K562 (cell line): Measurements from ENCODE around the gene CDSN. TPM values are rescaled to one million over a fixed set of nuclear protein-coding genes. Genes with fewer than 3 reads are reported as not detected.
A peak's percentile ranks its signal among the peaks of the same experiment; 100 is the strongest.

Experiments
- C11orf30 ChIP-seq: fragments of 450-650 bp; IDR thresholded peaks from 2 replicates; pipeline ENCODE4 v1.6.1; 2016; ENCODE audit warnings: low read depth, mild to moderate bottlenecking
- CCNT2 ChIP-seq: IDR thresholded peaks from 2 replicates; pipeline ENCODE4 v1.6.1; 2011; ENCODE audit warnings: borderline replicate concordance, low read depth, mild to moderate bottlenecking, moderate library complexity, mixed read lengths, low read length; ENCODE audit not compliant: insufficient read length; ENCODE audit errors: extremely low read depth
- DNMT1 ChIP-seq: fragments of 450-650 bp; IDR thresholded peaks from 2 replicates; pipeline ENCODE4 v1.6.1; 2016; ENCODE audit warnings: antibody characterized with exemption, mild to moderate bottlenecking
- EP300 ChIP-seq: IDR thresholded peaks from 2 replicates; pipeline ENCODE4 v1.6.1; 2012; ENCODE audit warnings: low read length, improper control_type of control experiment
- ETV5 ChIP-seq: sonication (generic); formaldehyde crosslinking; IDR thresholded peaks from 2 replicates; pipeline ENCODE4 v1.4.0; 2020; ENCODE audit warnings: low read depth, mild to moderate bottlenecking, missing genetic modification reagents
- HBP1 ChIP-seq: fragments of 450-650 bp; formaldehyde crosslinking; IDR thresholded peaks from 2 replicates; pipeline ENCODE4 v1.4.0; 2022; ENCODE audit warnings: missing genetic modification characterization
- HDAC8 ChIP-seq: fragments of 450-650 bp; IDR thresholded peaks from 2 replicates; pipeline ENCODE4 v1.6.1; 2016; ENCODE audit warnings: mild to moderate bottlenecking, missing genetic modification characterization, moderate library complexity, missing compliant biosample characterization
- HMG20A ChIP-seq: fragments of 450-650 bp; formaldehyde crosslinking; conservative IDR thresholded peaks from 2 replicates; pipeline ENCODE4 v1.4.0; 2020; ENCODE audit warnings: mild to moderate bottlenecking, mixed read lengths
- HSF4 ChIP-seq: fragments of 250-450 bp; sonication (Bioruptor Pico); IDR thresholded peaks from 2 replicates; pipeline ENCODE4 v2.1.2; 2022; ENCODE audit warnings: mild to moderate bottlenecking, moderate library complexity, borderline replicate concordance
- MTA2 ChIP-seq: fragments of 450-650 bp; IDR thresholded peaks from 2 replicates; pipeline ENCODE4 v1.6.1; 2016; ENCODE audit warnings: low read depth
- PREB ChIP-seq: sonication (generic); formaldehyde crosslinking; IDR thresholded peaks from 2 replicates; pipeline ENCODE4 v1.8.1; 2023; ENCODE audit warnings: mild to moderate bottlenecking, missing genetic modification reagents
- RBM22 ChIP-seq: fragments of 200-400 bp; formaldehyde crosslinking; IDR thresholded peaks from 2 replicates; pipeline ENCODE4 v1.6.1; 2018; ENCODE audit warnings: low read length, low read depth; ENCODE audit not compliant: poor library complexity, severe bottlenecking
- TCF3 ChIP-seq: sonication (generic); formaldehyde crosslinking; IDR thresholded peaks from 2 replicates; pipeline ENCODE4 v1.4.0; 2020; ENCODE audit warnings: mild to moderate bottlenecking, missing genetic modification reagents
- ZKSCAN3 ChIP-seq: fragments of 250-450 bp; sonication (Bioruptor Pico); IDR thresholded peaks from 2 replicates; pipeline ENCODE4 v1.4.0; 2020
- ZNF347 ChIP-seq: fragments of 450-650 bp; formaldehyde crosslinking; IDR thresholded peaks from 2 replicates; pipeline ENCODE4 v1.4.0; 2020; ENCODE audit warnings: low read depth, mild to moderate bottlenecking, moderate library complexity
- polyA plus RNA-seq, 8 experiments: library from polyadenylated mRNA; depleted of rRNA in 4 of 8; stranded (reverse) in 5 of 8; unstranded in 3 of 8; fragments of >200 nt; fragmentation: Nextera tagmentation in 2 of 8; fragmentation: Illumina TruSeq in 1 of 8; extraction: Ambion mirVana in 2 of 8; extraction: Trizol in 1 of 8; gene quantifications; 2 replicates each; pipeline versions ENCODE4 v1.2.1 to v1.2.3, GENCODE V29; 2011 to 2014; ENCODE audit warnings: inconsistent platforms in 1 of 8, missing spikeins in 1 of 8
- total RNA-seq, 7 experiments: library from RNA; depleted of rRNA in 6 of 7; stranded (reverse); fragments of >200 nt in 6 of 7; fragmentation: Illumina TruSeq in 2 of 7; extraction: Trizol in 2 of 7; gene quantifications; 2 replicates each; pipeline versions ENCODE4 v1.2.1 to v1.2.3, GENCODE V29; 2011 to 2021; ENCODE audit warnings: low replicate concordance in 1 of 7
- TF ChIP-seq, protein P1 (sequence below), 3 experiments: IDR thresholded peaks in 2 of 3; conservative IDR thresholded peaks in 1 of 3; 2 replicates each; pipeline ENCODE4 v1.5.1; 2011 to 2012; ENCODE audit warnings: low read length in 3 of 3, mild to moderate bottlenecking in 3 of 3, control low read depth in 2 of 3, improper control_type of control experiment in 1 of 3, inconsistent platforms in 1 of 3, low read depth in 1 of 3, mixed read lengths in 1 of 3, moderate library complexity in 1 of 3; ENCODE audit not compliant: insufficient read depth in 2 of 3
- TF ChIP-seq, protein P2 (sequence below): sonication (generic); formaldehyde crosslinking; IDR thresholded peaks from 2 replicates; pipeline ENCODE4 v1.8.0; 2022; ENCODE audit warnings: mild to moderate bottlenecking, missing genetic modification reagents, borderline replicate concordance

The CDSN gene
- total and polyA plus RNA-seq, 9 of the 15 experiments (the other 6 are each of a cell fraction or from before 2014, with no cell fraction given): not detected

DNA sequence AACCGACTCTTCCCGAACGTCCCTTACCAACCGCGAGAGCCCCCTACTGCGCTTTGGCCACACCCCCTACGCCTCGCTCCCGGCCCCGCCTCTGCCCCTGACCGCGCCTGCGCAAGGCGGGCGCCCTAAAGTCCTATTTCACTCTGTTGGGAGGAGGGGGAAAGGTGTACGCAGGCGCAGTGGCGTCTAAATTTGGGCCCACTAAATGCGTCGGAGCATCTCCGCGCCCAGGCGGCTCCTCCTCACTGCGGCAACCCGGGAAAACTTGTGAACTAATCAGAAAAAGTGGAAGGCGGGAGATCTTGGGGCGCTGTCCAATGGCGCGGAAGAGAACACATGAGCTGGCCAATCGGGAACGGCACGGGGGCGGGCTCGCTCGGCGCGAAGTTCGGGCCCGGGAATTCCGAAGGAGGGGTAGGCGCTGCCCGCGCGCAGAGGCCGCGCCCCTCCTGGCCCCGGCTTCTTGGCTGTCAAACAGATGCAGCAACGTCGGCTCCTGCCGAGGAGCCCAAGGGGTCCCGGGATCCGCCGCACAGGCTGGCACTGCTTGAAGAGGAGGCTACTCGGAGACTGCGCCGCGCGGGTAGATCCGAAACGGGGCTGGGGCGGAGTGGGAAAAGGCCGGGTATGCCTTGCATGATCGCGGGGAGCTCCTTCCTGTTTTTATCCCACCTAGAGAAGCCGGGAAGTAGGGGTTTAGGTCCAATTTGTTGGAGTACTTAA is 38.1 kb upstream of the CDSN start, which contains the start of gene TCF19 (continued):
- peak; percentile 19; the same call in 1 of the 2 replicates for TF ChIP-seq TCF3 (CRISPR knock-in tag)
- no peak for TF ChIP-seq HMG20A (CRISPR knock-in tag)
- TF ChIP-seq HSF4 (CRISPR knock-in tag): no peak
- TF ChIP-seq HDAC8 (tag): no peak
- TF ChIP-seq PREB (CRISPR knock-in tag): no peak
- TF ChIP-seq C11orf30: peak; percentile 68; the same call in 1 of the 2 replicates
- no peak for TF ChIP-seq ETV5 (CRISPR knock-in tag)
- no peak for TF ChIP-seq DNMT1
- no peak for TF ChIP-seq RBM22
- TF ChIP-seq HBP1 (CRISPR knock-in tag): no peak; the same call in 1 of the 2 replicates
- peak; percentile 20 for TF ChIP-seq CCNT2
- TF ChIP-seq, protein P1, sequence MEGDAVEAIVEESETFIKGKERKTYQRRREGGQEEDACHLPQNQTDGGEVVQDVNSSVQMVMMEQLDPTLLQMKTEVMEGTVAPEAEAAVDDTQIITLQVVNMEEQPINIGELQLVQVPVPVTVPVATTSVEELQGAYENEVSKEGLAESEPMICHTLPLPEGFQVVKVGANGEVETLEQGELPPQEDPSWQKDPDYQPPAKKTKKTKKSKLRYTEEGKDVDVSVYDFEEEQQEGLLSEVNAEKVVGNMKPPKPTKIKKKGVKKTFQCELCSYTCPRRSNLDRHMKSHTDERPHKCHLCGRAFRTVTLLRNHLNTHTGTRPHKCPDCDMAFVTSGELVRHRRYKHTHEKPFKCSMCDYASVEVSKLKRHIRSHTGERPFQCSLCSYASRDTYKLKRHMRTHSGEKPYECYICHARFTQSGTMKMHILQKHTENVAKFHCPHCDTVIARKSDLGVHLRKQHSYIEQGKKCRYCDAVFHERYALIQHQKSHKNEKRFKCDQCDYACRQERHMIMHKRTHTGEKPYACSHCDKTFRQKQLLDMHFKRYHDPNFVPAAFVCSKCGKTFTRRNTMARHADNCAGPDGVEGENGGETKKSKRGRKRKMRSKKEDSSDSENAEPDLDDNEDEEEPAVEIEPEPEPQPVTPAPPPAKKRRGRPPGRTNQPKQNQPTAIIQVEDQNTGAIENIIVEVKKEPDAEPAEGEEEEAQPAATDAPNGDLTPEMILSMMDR (IDR thresholded peaks at IDR 0.05 in 2 of 3, conservative IDR thresholded peaks at IDR 0.05 in 1 of 3; ENCODE audit: insufficient read depth in 2 of 3, low read depth in 1 of 3, low read length in 3 of 3): no peak; a peak in 1 of 6 replicates
- TF ChIP-seq, protein P2, sequence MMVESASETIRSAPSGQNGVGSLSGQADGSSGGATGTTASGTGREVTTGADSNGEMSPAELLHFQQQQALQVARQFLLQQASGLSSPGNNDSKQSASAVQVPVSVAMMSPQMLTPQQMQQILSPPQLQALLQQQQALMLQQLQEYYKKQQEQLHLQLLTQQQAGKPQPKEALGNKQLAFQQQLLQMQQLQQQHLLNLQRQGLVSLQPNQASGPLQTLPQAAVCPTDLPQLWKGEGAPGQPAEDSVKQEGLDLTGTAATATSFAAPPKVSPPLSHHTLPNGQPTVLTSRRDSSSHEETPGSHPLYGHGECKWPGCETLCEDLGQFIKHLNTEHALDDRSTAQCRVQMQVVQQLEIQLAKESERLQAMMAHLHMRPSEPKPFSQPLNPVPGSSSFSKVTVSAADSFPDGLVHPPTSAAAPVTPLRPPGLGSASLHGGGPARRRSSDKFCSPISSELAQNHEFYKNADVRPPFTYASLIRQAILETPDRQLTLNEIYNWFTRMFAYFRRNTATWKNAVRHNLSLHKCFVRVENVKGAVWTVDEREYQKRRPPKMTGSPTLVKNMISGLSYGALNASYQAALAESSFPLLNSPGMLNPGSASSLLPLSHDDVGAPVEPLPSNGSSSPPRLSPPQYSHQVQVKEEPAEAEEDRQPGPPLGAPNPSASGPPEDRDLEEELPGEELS: no peak
- TF ChIP-seq EP300: no peak
- TF ChIP-seq MTA2: no peak
- no peak for TF ChIP-seq ZKSCAN3 (CRISPR knock-in tag)
- no peak for TF ChIP-seq ZNF347 (CRISPR knock-in tag)
